ENCODE results near the gene LCN12.

GRCh38 chr9:136951541-136952320 is at the start of gene LCN12:
- TF ChIP-seq, protein P1, sequence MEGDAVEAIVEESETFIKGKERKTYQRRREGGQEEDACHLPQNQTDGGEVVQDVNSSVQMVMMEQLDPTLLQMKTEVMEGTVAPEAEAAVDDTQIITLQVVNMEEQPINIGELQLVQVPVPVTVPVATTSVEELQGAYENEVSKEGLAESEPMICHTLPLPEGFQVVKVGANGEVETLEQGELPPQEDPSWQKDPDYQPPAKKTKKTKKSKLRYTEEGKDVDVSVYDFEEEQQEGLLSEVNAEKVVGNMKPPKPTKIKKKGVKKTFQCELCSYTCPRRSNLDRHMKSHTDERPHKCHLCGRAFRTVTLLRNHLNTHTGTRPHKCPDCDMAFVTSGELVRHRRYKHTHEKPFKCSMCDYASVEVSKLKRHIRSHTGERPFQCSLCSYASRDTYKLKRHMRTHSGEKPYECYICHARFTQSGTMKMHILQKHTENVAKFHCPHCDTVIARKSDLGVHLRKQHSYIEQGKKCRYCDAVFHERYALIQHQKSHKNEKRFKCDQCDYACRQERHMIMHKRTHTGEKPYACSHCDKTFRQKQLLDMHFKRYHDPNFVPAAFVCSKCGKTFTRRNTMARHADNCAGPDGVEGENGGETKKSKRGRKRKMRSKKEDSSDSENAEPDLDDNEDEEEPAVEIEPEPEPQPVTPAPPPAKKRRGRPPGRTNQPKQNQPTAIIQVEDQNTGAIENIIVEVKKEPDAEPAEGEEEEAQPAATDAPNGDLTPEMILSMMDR (IDR thresholded peaks at IDR 0.05): no peak
- TF ChIP-seq EZH2phosphoT487 (IDR thresholded peaks at IDR 0.05): no peak

Measured in neural progenitor cell (in vitro differentiated cells).